NCI-H2171 (cell line): ENCODE results near the gene GJC2.
"Not testable (repeated sequence)": the region's sequence is repeated elsewhere in the genome, so short reads cannot be mapped to it uniquely, and the experiment has no call there.

ENCODE experiments used
- DNase-seq: peaks from one replicate; lab custom pipeline; 2025; lab: John Stamatoyannopoulos, UW

The GJC2 gene

DNA sequence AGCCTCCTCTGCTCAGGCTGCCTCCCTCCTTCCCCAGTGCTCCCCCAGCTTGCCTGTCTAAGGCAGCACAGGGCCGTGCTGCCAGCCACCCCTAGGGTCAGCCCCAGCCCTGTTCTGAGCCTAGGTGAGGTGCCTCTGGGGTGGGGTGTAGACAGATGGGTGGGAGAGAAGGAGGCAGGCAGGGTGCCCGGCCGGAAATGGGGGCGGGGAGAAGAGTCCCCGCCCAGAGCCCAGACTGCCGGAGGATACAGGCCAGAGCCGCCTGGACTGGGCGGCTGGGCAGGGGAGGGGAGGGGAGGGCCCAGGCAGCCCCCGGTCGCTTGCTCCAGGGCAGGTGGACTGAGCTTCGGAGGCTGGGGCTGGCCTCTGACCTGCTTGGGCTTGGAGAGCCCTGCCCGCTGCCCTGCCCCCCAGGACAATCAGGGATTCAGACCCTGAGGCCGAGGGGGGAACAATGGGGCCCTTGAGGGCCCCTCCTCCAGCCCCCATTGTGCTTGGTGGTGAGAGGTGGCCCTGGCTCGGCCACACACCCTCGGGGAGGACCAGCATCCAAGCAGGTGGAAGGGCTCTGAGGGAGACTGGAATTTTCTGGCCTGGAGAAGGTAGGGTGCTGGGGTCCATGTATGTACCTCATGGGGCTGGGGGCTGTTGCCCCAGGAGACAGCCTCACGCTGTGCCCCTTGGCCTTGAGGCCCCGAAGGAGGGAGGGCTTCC, at the start of gene GJC2:
Gene GJC2 (plus strand): TSS at position 525 of the 714 bp plus-strand sequence. CDS start 7,829 bp downstream, outside the sequence.
- DNase-seq, result no peak

DNA sequence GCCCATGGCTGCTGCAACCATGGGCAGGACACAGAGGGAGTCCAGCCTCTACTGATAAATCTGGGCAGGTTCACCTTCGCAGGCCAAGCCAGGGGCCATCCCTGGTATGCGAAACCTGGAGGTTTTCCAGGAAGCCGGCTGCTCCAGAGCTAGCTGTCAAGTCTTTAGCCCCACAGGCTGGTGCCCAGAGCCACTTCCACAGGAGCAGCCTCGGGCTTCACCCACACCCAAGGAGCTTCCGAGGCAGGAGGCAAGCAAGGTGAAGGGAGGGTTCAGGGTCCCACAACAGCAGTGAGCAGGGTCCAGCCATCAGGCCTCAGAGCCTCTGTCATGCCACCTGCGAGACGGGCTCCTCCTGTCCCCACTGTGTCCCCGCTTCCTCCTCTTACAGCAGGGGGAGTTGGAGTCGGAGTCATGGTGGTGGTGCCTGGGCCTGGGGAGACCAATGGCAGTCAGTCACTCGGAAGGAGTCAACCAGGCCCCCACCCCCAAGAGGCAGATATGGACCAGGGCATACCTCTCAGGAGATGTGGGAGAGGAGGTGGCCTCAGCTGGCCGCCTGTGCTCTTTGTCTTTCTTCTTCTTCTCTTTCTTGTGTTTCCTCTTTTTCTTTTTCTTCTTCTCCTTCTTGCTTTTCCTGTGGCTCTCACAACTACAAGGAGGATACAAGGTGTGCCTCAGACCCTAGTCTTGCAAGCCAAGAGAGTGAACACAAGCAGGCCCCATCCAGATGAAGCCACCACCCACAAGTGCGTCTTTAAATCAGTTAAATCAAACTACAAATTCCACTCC, 48.7 kb upstream of the GJC2 start:
- no peak for DNase-seq

DNA sequence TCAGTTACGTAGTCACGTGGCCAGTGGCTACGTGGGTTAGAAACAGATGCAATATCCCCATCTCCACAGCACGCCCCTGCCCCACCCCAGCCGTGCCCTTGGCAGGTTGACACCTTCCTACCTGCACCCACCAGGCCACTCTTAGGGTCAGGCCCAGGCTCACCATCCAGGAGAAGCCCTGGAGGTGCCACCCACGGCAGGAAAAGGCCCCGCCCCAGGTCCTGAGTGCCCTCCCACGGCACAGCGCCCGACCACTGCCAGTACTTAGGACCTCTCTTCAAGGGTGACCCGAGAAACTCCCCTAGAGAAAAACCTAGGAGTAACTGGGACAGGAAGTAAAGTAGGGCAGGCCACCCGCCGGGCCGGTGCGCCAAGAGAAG, 48.1 kb upstream of the GJC2 start:
- no peak for DNase-seq

DNA sequence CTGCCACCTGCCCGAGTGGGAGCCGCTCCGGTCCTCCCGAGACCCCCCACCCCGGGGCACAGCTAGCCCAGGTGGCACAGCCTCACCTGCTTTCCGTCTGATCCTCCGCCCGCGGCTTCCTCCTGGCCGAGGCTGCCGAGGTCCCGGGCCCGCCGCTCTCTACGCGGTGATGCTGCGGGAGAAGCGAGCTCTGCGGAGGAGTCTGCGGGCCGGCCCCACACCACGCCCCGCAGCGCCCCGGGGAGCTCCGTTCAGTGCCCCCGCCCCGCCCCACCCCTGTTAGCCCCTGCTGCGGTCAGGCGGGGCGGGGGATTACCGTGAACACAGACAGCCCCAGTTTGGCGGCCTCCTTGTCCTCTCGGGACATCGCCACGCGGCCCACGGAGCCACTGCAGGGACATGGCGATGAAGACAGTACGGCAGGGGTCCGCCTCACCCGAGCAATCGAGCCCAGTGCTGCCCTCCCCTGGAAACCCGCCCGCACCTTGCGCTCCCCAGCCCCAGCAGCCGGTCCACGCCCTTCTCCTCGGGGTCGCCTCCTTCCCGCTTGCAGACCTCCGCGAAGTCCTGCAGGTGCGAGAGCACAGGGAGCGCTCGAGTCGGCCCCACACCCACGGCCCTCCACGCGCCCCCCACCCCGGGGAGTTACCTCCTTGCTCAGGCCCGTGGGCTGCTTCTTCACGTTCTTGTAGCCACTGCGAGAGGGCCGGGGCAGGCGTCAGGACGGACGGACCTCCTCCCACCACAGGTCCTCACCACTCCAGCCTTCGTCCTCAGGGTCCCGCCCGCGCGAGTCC, 47.5 kb upstream of the GJC2 start:
- peak; percentile 28 for DNase-seq

DNA sequence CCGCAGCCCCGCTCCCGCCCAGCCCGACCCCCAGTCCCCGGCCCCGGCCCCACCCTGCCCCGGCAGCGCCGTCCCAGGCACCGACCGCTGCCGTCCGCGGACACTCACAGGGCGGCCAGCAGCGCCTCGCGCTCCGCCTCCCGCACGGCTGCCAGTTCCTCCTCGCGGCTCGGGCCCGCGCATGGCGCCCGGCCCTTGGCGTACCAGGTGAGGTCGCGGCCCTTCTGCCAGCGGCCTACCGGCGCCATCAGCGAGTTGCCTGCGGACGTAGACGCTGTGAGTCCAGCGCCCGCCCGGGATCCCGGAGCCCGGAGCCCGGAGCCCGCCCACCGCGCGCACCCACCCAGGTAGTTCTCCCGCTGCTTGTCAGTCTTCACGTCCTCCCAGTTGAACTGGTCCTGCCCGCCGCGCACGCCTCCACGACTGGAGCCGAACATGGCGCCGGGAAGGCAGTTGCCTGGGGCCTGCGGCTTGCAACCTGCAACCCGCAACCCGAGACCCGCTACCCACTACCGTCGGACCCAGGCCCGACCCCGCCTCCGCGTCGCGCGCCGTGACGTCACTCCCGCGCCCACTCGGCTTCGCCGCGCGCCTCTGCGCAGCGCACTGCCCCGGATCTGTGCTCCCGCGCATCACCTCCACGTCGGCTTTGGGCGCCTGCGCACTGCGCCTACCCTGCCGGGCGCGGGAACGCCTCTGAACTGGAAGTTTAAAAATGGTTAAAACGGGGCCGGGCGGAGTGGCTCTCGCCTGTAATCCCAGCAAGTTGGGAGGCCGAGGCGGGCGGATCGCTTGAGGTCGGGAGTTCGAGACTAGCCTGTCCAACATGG, 46.7 kb upstream of the GJC2 start, which contains the start of gene C1orf35:
Gene C1orf35 (minus strand): TSS at position 535 of the 830 bp plus-strand sequence. CDS start 98 bp downstream, at position 437.
- peak; percentile 93 for DNase-seq

DNA sequence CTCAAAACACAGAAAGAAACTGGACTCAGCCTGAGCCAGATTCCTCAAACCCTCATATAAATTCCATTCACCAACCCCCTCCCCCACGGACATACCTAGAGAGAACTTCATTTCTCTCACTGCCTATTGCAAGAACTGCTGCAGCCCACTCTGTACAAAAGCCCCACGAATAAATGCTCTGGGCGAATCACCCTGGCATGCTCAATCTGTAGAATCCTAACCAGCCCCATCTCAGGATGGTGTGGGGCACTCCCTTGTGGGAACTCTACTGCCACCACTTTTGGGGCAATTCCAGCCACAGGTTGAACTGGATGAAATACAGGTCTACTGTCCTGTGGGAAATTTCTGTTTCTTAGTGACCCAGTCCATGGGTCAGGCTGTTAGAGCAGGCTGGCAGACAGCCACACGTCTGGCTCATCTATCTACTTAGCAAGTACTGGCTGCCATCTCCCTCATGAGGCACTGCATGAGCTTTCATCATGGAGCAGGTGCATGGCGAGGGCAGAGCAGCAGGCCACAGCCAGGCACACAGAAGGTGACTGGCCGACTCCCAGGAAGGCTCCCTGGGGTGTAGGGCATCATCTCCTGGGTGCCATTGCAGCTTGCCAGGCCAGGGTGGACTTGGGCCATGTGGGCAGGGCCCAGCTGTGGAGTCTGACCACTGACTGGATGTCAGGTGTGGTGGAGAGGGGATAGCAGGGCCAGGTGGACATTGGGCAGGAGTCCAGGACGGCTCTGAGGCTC, 45.0 kb upstream of the GJC2 start:
- DNase-seq, result no peak

DNA sequence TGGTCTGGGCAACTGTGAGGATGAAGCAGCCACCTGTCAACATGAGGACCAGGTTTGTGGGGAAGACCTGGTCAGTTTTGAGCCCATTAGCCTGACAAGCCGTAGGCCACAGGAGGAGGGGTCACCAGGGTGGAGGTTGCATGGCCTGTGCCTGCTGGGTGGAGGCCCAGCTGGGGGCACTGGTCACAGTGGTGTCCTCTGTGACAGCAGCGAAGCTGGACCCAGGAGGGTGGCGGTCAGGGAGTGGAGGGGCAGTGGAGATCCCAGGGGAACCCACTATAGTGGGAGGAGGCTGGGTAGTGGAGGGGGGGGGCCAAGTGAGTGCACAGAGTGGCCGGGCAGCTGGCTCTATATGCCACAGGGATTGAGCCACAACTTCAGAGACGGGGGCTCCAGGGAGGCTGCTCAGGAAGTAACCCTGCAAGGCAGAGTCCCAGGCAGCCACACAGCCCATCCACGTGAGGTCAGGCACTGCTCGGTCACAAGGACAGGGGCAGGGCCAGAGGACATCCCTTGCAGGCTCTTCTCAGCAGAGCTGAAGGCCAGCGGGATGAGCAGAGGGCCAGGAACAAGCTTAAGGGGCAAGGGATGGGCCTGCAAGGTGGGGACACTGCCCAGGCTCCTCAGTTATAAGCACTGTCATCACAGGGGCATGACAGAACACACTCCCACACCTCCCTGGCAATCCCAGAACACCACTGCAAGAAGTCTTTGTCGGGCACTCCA, 44.3 kb upstream of the GJC2 start:
- DNase-seq, result no peak

DNA sequence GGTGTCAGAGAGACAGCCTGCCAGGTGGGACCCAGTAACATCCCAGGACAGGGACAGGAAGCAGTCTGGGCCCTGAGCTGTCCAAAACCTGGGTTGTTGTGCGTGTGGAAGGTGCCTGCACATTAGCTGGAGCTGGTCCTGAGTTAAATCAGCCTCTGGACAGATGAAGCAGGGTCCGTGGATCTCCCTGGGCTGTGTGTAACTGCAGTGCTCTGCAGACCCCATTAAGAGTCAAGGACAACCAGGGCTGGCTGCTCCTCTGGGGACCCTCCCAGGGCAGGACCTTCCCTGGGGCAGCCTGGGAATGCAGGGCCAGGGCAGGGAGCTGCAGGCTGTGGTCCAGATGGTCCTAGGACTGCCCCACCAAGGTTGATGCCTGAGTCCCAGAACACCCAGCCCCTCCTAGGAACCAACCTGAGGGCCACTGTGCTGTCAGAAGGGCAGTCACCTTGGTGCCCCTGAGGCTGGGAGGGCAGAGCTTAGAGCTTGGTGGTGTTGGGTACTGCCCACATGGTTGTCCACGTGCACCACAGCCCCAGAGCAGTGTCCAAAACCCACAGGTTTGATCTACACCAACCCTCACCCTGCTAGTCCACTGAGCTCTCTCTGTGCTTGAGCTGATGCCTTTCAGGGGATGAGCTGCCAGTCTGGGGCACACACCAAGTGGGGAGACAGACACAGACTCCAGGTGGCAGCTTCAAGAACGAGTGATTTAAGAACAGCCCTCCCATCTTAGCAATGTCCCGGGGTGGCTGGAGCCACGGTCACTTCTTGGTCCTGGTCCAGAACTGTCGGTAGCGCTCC, 43.5 kb upstream of the GJC2 start:
- DNase-seq, result no peak

DNA sequence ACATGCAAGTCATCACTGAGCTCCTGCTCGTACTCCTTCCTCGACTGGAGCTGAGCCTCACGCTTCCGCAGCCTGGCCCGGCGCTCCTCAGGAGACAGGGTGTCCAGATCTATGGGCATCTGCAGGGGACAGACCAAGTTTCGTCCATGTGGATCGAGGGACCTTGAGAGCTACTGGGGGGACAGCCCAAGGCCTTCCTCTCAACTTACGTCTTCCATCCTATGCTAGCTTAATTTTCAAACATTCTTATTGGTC, 43.0 kb upstream of the GJC2 start:
- DNase-seq, result no peak

DNA sequence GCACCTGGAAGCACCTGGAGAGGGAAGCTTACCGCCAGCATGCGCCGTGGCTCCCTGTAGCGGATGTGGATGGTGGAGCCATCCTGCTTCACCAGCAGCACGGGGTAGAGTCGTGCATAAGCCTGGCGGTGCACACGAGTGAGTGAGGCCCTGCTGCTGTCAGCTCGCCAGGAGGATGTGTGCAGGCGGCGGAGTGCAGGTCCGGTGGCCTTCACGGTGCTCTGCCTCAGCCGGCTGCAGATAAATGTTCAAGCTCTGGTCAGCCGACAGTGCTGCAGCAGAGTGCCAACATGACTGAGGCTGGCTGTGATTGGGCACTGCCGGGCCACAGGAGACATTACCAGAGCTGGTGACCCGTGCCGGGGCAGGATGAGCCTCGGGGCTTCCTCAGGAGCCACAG, 42.1 kb upstream of the GJC2 start:
- DNase-seq, result no peak

DNA sequence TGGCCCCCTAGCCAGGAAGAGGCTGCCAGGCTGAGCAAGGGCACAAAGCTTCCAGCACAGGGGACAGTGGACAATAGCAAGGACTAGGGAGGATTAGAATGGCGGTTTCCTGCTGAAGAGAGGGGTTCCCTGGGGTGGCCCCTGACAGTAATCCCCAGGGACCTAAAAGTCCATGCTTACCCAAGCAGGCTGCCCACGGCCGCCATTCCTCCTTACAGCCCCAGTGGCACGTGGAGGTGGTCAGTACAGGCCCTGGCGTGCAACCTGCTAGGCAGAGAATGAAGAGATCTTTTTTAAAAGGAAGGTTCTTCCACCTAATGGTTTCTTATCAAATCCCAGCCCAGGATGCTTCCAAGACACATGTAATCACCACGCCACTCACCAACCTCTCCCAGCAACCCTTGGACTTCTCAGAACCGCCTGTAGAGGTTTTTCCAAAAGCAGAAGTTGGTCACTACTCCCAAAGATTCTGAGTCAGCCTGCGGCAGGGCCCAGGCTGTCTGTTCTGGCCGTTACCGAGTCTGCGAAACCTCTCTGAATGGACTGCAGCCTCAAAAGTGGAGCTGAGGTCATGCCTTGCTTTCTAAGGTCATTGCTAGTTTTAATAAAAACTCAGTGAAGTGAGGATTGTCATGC, 41.6 kb upstream of the GJC2 start:
- no peak for DNase-seq

DNA sequence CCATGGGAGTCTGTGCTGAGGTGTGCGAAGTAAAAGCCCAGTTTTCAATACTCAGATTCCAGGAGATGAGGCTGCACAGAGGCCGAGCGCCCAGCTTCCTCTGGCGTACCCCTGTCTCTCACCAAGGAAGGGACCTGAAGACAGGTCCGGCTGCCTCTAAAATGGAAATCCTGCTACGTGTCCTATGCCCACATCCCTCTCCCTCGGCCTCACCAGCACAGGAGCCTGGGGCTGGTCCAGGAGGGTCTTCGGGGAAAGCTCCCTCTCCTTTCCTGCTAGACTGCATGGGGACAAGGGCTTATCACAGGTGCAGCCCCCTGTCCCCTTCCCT, 41.0 kb upstream of the GJC2 start:
- no peak for DNase-seq

DNA sequence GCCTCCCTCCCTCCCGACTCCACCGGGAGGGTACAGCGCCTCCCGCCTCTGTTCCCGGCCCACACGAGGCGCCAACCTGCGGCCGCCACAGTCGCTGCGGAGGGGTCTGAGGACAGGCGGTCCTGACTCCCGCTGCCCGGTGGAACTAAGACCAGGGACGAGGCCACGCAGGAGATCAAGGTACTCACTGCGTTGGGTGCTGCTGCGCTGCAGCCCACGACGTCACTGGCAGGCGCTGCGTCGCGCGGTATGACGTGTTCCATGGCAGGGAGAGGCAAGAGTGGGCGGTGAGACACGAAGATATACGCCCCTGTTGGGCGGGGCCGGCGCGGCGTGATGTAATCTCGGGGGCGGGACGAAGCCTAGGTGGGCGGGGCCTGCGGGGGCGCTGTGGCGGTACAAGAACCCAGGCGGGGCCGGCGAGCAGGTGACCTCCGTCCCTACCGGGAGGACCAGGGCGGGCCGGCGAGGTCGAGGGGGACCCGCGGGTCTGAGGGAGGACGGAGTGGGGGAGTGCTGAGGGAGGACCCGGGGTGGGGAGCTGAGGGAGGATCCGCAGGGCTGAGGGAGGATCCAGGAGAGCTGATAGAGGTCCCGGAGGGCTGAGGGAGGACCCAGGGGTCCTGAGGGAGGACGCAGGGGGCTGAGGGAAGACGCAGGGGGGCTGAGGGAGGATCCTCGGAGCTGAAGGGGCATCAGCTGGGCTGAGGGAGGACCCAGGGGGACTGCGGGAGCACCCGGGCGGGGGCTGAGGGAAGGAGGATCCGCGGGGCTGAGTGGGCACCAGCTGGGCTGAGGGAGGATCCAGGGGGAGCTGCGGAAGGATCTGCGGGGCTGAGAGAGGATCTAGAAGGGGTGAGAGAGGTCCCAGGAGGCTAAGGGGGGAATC, 40.4 kb upstream of the GJC2 start, which contains the start of gene MRPL55:
Gene MRPL55 (minus strand): TSS at position 227 of the 889 bp plus-strand sequence. CDS start 1,039 bp downstream, outside the sequence.
- DNase-seq, result peak; percentile 93

DNA sequence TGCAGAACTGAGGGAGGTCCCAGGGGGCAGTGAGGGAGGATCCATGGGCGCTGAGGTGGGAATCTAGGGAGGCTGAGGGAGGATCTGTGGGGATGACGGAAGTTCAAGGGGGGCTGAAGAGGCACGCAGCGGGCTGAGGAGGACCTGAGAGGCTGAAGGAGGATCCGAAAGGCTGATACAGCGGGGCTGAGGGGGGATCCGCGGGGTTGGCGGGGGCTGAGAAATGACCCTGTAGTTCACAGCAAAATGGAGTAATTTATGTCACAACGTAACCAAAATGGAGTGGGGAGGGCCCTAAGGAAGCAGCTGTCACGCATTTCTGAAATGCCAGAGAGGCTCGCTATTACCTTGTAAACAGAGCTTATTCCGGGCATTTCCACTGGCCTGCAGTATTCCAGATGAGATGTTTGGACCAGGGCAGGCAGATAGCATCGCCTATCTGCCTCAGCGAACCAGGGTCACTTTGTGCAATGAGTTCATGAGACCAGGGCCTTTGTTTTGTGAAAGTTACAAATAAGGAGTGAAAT, 39.7 kb upstream of the GJC2 start:
- DNase-seq, result no peak

DNA sequence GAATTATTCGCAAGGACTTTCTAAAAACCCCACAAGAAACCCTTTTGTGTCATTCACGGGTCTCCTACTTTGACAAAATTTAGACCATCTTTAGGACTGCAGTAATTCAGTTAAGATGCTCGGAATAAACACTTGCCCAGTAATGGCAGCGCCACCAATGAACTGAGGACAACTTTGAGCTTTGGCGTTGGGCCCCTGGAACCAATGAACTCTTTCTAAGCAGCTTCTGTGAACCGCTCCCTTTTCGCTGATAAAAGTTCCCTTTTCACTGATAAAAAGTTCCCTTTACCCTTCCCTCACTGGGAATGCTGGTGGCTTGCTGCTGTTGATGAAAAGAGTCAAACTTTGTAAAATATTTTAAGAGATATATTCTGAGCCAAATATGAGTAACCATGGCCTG, 39.2 kb upstream of the GJC2 start:
- no peak for DNase-seq

DNA sequence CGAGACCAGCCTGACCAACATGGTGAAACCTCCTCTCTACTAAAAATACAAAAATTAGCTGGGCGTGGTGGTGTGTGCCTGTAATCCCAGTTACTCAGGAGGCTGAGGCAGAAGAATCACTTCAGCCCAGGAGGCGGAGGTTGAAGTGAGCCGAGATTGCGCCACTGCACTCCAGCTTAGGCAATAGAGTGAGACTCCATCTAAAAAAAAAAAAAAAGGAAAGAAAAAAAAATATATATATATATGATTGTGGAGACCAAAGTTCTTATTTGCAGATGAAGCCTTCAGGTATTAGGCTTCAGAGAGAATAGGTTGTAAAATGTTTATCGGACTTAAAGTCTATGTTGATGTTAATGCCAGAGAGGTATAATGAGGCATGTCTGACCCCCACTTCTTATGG, 38.4 kb upstream of the GJC2 start:
- not testable (repeated sequence) for DNase-seq

DNA sequence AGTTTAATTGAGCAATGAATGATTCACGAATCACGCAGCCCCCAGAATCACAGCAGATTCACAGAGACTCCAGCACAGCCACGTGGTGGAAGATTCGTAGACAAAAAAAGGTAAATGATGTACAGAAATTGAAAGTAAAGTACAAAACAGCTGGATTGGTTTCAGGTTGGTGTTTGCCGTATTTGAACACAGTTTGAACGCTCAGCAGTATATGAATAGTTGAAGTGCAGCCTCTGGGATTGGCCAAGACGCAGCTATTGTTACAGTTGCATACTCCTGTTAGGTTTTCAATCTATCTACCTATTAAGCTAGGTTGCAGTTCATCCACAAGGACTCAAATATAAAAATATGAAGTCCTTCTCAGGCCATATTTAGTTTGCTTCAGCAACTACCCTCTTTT, 37.6 kb upstream of the GJC2 start:
- DNase-seq, result no peak

DNA sequence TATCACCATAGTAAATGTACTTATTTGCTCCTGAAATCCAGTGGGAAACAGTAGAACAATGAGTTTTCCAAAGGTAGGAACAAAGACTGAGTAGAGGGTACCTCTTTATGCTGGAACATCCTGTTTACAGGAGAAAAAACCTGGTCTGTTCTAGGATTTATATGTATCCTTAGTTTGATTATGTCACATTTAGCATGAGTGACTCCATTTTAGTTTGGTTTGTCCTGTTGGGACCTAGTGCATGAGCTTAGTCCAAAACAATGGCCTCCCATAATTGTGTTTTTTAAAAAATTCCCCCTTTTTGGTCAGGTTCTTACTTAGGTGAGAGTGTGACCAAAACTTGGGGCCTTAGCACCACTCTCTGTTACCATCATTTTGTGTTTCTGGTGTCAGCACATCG, 37.1 kb upstream of the GJC2 start:
- DNase-seq, result no peak
